Measurements from ENCODE around the gene RRP12.

Gene RRP12

DNA sequence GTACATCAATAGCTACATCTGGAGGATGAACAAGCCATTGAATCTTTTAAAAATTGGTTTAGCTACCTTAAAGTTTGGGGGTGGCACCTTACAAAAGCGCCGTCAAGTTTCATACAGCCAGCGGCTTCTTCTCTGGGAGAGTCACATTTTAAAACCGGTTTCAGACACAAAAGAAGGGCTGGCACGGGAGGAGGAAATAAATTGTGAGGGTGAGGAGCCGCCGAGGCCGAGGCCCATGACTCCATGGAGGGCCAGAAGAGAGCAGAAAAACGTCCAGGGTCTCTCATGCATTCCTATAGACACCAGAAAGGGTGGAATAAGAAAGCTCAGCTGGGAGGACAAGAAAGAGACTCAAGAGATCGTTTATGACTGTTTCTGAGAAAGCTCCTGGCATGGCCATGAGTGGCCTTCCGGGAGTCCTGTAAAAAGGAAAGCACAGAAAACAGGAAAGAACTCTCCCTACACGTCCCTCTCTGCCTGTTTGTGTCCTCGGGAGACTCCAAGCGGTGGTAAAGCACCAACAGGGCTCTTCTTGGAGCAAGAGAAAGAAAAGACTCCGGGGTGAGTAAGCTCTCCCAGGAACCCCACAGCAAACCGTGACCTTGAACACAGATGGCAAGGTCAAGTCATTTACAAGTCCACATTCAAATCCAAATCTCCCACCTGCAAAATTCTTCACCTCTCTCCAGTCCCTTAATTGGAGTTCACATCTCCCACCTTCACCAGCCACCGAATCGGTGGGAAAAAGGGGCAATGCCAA lies 68.4 kb downstream of the RRP12 start:
- no peak for DNase-seq

DNA sequence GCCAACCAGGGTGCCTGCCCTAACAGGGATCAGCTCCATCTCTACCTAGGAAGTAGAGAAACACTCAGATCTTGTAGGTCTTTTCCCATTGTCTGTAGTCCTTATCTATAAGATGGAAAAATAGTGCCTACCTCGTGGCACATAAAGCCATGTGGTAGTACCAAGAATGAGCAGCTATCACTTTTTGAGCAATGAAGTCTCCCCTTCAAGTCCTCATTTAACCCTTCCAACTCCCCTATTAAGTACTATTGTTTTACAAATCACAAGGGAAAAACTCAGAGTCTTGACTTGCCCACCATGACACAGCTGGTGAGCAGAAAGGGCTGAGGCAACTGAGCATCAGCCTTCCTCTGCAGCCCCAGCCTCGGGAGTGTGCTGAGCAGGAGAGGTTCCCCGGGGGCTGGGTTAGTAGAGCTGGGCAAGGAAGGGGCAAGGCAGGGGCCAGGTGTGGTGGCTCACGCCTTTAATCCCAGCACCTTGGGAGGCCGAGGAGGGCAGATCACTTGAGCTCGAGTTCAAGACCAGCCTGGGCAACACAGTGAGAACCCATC lies 69.9 kb downstream of the RRP12 start:
- no peak for DNase-seq

DNA sequence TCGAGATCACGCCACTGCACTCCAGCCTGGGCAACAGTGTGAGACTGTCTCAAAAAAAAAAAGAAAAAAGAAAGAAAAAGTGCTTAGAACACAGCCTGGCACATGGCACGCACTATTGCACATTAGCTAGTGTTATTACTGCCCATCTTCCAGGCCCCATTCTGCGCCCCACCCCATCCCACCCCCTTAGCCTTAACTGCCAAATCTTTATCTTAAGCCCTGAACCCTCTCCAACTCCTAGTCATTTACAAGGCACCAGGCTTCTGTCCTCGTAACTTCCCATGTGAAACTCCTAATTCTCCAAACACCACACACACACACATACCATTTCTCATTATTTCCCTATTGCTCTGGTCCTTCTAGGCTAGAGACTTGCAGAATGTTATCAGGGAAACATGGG lies 71.4 kb downstream of the RRP12 start:
- no peak for DNase-seq

DNA sequence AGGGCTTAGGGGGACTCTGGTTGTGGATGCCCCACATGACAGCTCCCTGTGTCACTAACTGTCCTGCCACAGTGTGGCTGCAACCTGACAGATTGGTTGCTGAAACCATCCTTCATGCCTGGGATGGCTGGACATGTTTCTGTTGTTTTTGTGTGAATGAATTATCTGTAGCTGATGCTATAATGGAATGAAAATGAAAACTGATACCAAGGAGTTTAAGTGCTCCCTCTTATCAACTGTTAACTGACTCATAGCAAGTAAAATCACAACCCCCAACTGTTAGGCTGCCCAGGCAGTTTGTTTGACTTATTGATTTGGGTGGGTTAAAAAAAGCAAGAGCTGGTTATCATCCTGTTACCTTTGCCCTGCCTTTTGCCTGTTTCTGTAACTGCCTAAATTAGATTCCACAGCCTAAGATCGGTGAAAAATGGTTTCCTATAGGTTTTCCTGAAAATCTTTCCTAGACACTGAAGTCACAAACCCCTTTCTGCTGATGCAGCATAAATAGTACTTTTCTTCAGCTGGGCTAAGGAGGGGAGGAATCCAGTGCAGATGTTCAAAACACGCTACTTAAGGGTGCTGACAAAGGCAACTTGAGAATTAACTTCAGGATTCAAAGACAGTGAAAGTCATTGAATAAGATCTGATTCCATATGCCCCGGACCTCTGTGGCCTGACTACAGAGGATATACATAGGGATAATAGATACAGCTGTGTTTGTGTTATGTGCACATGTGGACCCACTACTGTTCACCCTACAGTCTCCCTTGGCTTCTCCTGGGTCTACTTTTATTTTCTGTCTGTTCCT lies 72.3 kb downstream of the RRP12 start:
- no peak for DNase-seq

DNA sequence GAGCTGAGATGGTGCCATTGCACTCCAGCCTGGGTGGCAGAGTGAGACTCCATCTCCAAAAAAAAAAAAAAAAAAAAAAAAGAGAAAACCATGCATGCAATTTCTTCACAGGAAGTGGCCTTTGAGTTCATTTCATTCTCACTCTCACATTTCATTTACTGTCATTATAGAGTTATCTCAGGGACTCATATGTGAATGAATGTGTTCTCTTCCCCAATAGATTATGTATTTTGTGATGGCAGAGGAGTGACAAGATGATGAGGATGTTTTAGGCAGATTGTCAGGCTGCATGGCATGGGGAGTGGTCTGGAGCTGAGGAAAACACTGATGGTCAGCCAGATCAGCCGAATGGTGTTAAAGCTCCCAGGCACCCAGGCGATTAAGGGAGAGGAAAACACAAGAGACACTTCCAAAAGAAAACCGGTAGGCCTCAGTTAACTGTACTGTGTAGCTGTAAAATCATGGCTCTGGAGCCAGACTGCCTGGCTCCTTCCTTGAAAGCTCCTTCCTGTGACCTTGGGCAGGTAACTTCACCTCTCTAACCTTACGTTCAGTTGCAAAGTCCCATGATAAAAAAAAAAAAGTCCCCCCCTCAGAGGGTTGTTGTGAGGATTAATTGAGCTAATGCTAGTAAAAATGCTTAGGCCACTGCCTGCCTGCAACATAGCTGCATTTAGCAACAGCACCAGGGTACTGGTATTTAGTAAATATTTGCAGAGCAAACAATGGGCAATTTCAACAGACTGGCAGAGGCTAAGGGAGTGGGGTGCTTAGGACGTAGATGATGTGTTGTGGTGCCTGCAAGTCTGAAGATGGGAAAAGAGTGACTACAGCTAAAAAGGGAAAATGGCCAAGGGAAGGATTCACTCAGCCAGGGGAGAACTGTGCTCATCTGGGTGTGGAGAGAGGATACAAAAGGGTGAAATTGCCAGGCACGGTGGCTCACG lies 73.5 kb downstream of the RRP12 start:
- DNase-seq: no peak

DNA sequence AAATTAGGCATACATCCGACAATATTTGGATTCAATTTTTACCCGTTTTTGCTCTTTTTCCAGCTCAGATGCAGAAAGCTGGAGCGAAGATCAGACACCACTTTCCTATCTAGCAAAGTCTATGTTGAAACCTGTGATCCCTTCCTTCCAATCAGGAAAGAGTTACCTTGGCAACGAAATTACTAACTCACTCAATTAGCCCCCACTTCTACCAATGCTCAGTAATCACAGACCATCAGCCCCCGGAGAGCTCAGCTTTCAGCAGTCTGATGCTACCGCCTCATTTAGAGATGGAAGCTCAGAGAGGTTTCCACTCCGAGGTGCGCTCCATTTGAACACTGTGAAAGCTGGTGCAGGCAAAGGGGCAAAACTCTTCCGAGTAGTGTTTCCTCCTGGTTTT lies 75.4 kb downstream of the RRP12 start:
- no peak for DNase-seq

DNA sequence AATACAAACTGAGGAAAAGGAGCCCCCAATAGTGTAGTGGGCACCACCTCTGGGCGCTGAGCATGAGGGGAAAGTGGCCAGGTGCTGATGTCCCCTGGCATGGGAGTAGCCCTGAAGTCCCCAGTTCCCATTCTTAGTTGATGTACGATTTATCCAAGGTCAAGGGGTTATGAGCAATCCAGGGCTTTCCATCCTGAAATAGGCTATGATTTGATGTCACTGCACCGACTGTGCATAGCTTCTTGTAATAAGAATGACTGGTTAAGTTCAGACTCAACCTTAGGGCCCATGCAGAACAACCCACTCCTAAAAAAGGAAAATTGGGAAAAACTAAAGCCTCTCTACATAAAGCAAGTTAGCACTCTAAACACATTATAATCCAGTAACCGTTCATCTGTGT lies 77.6 kb downstream of the RRP12 start:
- DNase-seq: no peak

DNA sequence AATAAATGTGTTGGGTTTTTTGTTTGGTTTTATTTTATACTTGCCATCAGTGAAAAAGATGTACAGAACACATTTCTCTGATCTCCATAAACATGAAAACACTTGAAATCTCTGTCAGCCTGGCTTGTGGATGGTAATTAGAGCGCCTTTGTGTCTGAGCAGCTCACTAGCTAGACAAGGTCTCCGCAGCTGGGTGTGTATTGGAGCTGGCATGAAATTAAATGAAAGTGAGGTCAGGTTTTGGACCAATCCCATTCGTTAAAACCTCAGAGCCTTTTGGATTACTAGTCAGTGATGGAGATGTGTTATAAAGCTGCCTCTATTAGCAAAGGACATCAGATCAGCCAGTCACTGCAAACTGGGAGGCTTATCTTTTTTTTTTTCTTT lies 79.3 kb downstream of the RRP12 start:
- no peak for DNase-seq

DNA sequence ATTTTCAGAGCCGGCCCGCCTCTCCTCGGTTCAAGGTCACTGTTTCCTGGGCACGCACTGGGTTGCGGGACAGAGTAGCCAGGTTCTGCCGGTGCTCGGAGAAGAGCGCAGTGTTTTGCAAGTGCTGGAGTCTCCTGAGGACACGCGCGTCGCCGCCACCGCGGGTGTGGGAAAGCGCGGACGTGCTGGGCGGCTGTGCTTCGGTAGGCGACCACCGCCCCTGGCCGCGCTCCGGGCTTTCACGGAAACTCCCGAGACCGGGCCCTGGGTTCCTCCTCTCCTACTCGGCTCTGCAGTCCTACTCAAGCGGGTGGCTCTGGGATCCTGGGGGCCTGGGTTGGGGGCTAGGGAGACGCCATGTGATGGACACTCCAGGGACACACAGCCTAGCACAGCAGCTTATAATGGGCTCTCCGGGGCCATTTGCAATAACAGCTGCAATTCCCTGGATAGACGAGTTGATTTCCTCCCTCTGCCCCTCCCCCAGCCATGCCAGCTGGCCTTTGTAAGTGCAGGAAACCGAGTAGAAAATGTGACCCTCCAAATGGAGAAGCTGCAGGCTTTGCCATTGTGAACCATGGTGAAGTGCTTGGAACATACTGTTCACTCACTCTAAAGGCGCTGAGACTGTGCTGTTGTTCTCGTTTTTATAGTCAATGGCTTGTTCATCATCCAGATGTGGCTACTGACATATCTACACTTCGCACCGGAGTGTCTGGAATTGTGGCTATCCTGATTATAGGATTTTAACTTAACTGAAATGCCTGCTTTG lies 79.9 kb downstream of the RRP12 start:
- DNase-seq: peak; percentile 65

DNA sequence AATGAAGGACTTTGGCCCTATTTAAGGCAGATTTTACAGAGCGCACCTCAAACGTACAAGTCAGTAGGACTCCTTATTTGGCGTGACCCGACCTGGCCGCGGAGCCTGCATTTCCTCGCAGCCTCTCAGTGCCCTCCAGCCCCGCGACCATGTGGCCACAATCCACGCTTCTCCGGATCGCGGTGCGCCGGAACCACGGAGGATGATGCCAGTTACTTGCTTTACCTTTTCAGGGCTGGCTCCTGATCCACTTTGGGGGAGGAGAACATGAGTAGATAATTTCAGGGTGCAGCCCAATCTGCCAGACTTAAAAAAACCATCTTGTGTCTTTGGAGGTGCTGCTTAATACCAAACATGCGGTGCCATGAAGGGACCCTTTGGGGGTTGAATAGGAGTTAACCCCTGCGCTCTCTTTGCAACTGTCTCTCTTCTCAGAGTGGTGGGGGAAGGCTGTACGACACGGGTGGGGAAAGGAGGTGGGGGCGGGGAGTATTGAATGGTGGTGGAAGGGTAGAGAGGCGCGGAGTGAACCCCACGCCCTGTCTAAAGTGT lies 80.6 kb downstream of the RRP12 start:
- DNase-seq: peak; percentile 55

DNA sequence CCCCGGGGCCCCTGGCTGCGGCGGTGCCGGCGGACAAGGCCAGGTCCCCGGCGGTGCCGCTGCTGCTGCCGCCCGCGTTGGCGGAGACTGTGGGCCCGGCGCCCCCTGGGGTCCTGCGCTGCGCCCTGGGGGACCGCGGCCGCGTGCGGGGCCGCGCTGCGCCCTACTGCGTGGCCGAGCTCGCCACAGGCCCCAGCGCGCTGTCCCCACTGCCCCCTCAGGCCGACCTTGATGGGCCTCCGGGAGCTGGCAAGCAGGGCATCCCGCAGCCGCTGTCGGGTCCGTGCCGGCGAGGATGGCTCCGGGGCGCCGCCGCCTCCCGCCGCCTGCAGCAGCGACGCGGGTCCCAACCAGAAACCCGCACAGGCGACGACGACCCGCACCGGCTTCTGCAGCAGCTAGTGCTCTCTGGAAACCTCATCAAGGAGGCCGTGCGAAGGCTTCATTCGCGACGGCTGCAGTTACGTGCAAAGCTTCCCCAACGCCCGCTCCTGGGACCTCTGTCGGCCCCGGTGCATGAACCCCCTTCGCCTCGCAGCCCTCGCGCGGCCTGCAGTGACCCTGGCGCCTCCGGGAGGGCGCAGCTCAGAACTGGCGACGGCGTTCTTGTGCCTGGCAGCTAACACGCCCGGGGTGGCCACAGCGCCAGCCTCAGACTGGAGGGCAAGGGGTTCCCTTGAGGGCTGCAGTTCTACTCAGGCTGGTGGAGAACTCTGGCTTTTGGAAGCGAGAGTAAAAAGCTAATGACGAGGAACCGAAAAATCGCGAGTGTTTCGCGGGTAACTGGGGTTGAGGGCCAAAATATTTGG lies 81.3 kb downstream of the RRP12 start:
- DNase-seq: peak; percentile 59

DNA sequence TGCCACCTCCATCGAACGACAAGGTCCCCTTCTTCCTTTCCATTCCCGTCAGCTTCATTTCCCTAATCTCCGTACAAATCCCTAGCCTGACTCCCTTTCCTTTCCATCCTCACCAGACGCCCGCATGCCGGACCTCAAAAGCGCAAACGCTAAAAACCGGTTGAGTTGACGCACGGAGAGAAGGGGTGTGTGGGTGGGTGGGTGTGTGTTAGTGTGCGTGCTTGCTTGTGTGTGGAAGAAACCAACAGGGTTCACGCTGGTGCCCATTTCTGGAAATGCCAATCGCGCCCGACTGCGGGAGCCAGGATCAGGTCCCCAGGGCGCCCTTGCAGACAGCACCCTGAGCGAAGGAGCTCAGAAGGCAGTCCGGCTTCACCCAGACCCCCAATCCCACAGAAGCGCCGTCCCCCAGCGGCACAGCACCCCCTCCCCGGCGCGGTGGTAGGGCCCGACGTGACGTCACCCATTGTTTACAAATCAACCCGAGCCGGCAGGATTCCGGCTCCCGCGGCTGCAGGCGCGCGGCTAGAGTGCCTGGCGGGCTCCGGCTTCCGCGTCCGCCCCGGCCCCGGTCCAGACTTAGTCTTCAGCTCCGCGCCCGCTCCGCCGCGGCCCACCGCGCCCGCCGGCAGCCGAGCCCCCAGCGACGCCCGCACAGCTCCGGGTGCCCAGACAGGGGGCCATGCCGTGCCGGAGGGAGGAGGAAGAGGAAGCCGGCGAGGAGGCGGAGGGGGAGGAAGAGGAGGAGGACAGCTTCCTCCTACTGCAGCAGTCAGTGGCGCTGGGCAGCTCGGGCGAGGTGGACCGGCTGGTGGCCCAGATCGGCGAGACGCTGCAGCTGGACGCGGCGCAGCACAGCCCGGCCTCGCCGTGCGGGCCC lies 82.1 kb downstream of the RRP12 start, which contains the start of gene FRAT1:
TSS of gene FRAT1 (plus strand) at position 500 of the 880 bp plus-strand sequence. CDS start at position 683, 183 bp downstream.
- peak; percentile 63 for DNase-seq

DNA sequence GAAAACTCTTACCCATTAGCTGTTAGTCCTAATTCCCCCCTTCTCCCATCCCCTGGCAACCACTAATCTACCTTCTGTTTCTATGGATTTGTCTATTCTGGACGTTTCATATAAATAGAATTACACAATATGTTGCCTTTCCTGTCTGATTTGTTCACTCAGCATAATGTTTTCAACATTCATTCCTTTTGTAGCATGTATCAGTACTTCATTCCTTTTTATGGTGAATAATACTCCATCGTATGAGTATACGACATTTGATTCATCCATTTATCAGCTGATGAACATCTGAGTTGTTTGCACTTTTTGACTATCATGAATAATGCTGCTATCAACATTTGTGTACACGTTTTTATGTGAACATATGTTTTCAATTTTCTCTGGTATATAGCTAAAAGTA lies 86.5 kb downstream of the RRP12 start:
- no peak for DNase-seq

DNA sequence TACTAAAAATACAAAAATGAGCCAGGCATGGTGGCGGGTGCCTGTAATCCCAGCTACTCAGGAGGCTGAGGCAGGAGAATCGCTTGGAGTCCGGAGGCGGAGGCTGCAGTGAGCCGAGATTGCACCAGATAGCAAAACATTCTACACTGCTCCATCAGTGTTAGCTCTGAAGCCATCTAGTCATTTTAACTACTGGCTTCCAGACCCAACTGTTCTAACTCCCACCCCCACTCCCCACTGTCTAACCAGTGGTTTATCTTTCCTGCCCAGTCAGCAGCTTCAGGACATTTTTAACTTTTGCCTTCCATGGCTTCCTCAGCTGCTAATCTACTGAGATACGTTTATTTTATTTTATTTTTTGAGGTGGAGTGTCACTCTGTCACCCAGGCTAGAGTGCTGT lies 88.2 kb downstream of the RRP12 start:
- DNase-seq: no peak

DNA sequence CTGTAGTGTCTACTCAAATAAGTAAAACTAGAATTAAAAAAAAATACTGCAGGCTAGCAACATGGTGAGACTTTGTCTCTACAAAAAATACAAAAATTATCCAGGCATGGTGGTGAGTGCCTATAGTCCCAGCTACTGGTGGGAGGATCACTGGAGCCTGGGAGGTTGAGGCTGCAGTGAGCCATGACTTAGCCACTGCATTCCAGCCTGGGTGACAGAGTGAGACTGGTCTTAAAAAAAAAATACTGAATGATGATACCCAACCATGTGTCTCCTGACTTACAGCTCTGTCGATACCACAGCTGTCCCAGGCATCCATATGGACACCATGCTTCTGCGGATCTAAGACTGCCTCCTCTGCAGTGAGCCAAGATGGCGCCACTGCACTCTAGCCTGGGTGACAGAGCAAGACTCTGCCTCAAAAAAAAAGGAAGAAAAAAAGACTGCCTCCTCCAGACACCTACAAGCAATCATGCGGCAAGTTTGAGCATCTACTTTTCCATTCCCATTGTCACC lies 90.0 kb downstream of the RRP12 start:
- DNase-seq: no peak

DNA sequence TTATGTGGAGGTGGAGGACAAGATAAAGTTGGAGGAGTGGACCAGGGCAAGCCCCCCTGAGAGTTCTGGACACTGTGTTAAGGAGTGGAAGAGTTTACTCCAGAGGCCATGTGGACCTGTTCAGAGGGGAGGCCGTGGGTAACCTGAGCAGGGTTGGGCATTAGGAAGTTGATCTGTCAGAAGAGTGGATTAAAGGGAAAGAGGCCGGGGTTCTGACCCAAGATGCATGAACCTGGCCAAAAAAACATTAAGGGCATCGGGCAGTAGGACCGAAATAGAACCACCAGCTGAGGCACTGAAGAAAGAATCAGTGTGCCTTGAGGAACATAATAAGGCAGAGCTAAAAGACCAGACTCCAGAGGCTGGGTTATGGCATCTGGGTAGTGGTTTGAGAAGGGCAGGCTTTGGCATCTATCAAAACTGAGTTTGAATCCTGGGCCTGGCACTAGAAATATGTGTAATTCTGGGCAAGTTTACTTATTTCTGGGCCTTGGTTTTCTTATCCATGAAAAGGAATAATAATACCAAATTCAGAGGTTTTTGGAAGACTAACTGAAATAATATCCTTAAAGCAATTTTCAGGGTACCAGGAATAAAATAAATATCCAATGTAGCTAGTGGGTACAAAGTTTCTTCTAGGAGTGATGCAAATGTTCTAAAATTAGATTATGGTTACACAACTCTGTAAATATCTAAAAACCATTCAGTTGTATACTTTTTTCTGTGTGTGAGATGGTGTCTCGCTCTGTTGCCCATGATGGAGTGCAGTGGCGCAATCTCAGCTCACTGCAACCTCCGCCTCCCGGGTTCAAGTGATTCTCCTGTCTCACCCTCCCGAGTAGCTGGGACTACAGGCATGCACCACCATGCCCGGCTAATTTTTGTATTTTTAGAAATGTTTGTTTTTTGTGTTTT lies 93.0 kb downstream of the RRP12 start:
- no peak for DNase-seq

DNA sequence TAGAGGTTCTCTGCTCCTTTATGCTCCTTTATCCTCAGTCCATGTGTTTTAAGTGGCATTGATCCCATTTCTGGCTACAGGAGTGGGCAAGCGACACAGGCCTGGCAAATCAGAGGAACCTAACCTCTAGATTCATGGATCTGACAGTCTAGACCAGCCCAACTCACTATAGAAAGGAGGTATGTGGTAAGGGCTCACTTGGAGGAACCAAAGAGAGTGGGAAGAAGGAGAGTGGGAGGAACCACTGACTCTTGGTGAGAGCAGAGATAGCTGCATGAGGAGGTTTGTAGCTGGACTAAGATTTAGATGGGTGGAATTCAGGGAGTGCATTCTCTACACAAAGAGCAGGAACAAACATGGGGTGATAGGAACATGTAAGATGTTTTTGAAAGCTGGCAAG lies 93.7 kb downstream of the RRP12 start:
- DNase-seq: no peak
